Liver (tissue), 9 donors: ENCODE data around the gene FOXK1. TPM values are rescaled to one million over a fixed set of nuclear protein-coding genes. Genes with fewer than 3 reads are reported as not detected.

ENCODE experiments used
- DNase-seq: peaks from one replicate; pipeline ENCODE4 v3.0.0-alpha.2; 2017; ENCODE audit warnings: low spot score
- H3K27ac ChIP-seq, 2 donors: one replicate each; pipeline ENCODE4 v1.7.0; 2013; ENCODE audit warnings: inconsistent platforms in 2 of 2, low read length in 2 of 2, control low read depth in 1 of 2, low read depth in 1 of 2, mild to moderate bottlenecking in 1 of 2
- H3K27me3 ChIP-seq, 4 donors: one replicate each; pipeline versions ENCODE4 v1.6.1 to v1.7.0; 2013; ENCODE audit warnings: low read length in 3 of 4, inconsistent platforms in 1 of 4, mild to moderate bottlenecking in 1 of 4, moderate library complexity in 1 of 4; ENCODE audit not compliant: control insufficient read depth in 4 of 4, insufficient read depth in 4 of 4
- H3K36me3 ChIP-seq, 4 donors: one replicate each; pipeline versions ENCODE4 v1.6.1 to v1.7.0; 2013; ENCODE audit warnings: low read length in 3 of 4, mild to moderate bottlenecking in 3 of 4, low read depth in 1 of 4, moderate library complexity in 1 of 4; ENCODE audit not compliant: control insufficient read depth in 4 of 4, insufficient read depth in 3 of 4
- H3K4me1 ChIP-seq, 4 donors: one replicate each; pipeline versions ENCODE4 v1.6.1 to v1.7.0; 2013; ENCODE audit warnings: low read length in 3 of 4, mild to moderate bottlenecking in 3 of 4, moderate library complexity in 1 of 4; ENCODE audit not compliant: control insufficient read depth in 4 of 4, insufficient read depth in 4 of 4
- H3K4me3 ChIP-seq, 3 donors: one replicate each; pipeline versions ENCODE4 v1.6.1 to v1.7.0; 2013; ENCODE audit warnings: low read length in 3 of 3, control low read depth in 1 of 3, low read depth in 1 of 3, mild to moderate bottlenecking in 1 of 3
- H3K9ac ChIP-seq, 2 donors: one replicate each; pipeline ENCODE4 v1.7.0; 2013; ENCODE audit warnings: low read length in 2 of 2, mild to moderate bottlenecking in 2 of 2, moderate library complexity in 2 of 2, control low read depth in 1 of 2, low read depth in 1 of 2
- H3K9me3 ChIP-seq, 4 donors: one replicate each; pipeline versions ENCODE4 v1.6.1 to v1.7.0; 2013; ENCODE audit warnings: low read length in 3 of 4; ENCODE audit not compliant: control insufficient read depth in 4 of 4
- EGR1 ChIP-seq, 2 donors: IDR thresholded peaks; 2 replicates each; pipeline ENCODE4 v1.6.1; 2016 to 2018; ENCODE audit warnings: antibody characterized with exemption in 2 of 2, low read depth in 2 of 2
- FOXA1 ChIP-seq: IDR thresholded peaks from 2 replicates; pipeline ENCODE4 v1.6.1; 2016; ENCODE audit warnings: antibody characterized with exemption
- FOXA2 ChIP-seq: IDR thresholded peaks from 2 replicates; pipeline ENCODE4 v1.6.1; 2016; ENCODE audit warnings: antibody characterized with exemption
- GABPA ChIP-seq, 2 donors: IDR thresholded peaks in 1 of 2; conservative IDR thresholded peaks in 1 of 2; 2 replicates each; pipeline ENCODE4 v1.6.1; 2016; ENCODE audit warnings: antibody characterized with exemption in 2 of 2, mild to moderate bottlenecking in 1 of 2, moderate library complexity in 1 of 2
- HNF4A ChIP-seq, 2 donors: conservative IDR thresholded peaks; 2 replicates each; pipeline ENCODE4 v1.6.1; 2016; ENCODE audit warnings: antibody characterized with exemption in 2 of 2, mild to moderate bottlenecking in 2 of 2
- HNF4G ChIP-seq: IDR thresholded peaks from 2 replicates; pipeline ENCODE4 v1.6.1; 2016; ENCODE audit warnings: antibody characterized with exemption
- JUND ChIP-seq, 2 donors: IDR thresholded peaks; 2 replicates each; pipeline ENCODE4 v1.6.1; 2016; ENCODE audit warnings: antibody characterized with exemption in 2 of 2
- NR2F2 ChIP-seq: IDR thresholded peaks from 2 replicates; pipeline ENCODE4 v1.6.1; 2016; ENCODE audit warnings: antibody characterized with exemption
- RAD21 ChIP-seq, 2 donors: IDR thresholded peaks; 2 replicates each; pipeline ENCODE4 v1.6.1; 2016; ENCODE audit warnings: antibody characterized with exemption in 2 of 2, mild to moderate bottlenecking in 2 of 2
- RXRA ChIP-seq, 2 donors: IDR thresholded peaks; 2 replicates each; pipeline ENCODE4 v1.6.1; 2017 to 2018; ENCODE audit warnings: antibody characterized with exemption in 2 of 2, mild to moderate bottlenecking in 1 of 2
- SP1 ChIP-seq: IDR thresholded peaks from 2 replicates; pipeline ENCODE4 v1.6.1; 2018; ENCODE audit warnings: antibody characterized with exemption, mild to moderate bottlenecking
- TAF1 ChIP-seq: conservative IDR thresholded peaks from 2 replicates; pipeline ENCODE4 v1.6.1; 2016; ENCODE audit warnings: antibody characterized with exemption, mild to moderate bottlenecking
- YY1 ChIP-seq: IDR thresholded peaks from 2 replicates; pipeline ENCODE4 v1.6.1; 2016; ENCODE audit warnings: antibody characterized with exemption, mild to moderate bottlenecking
- WGBS: extraction: QIAGEN DNeasy Blood & Tissue Kit; methylation state at CpG from one replicate; pipeline ENCODE4 v1.1.7; 2013; 5-methylcytosine and 5-hydroxymethylcytosine counted together
- polyA plus RNA-seq, 2 donors: library from polyadenylated mRNA; stranded (reverse) in 1 of 2; unstranded in 1 of 2; fragments of 200-250 nt in 1 of 2; fragments of >200 nt in 1 of 2; fragmentation: Nextera tagmentation in 1 of 2; extraction: Ambion mirVana in 1 of 2; gene quantifications; one replicate each; pipeline versions ENCODE4 v1.2.1 to v1.2.3, GENCODE V29; 2013 to 2015
- total RNA-seq, 2 donors: library from RNA; depleted of rRNA; stranded (reverse); fragments of >200 nt; gene quantifications; one replicate each; pipeline ENCODE4 v1.2.3, GENCODE V29; 2014
- TF ChIP-seq, protein P1 (sequence below): IDR thresholded peaks from 2 replicates; pipeline ENCODE4 v1.6.1; 2016; ENCODE audit warnings: antibody characterized with exemption
- TF ChIP-seq, protein P2 (sequence below): IDR thresholded peaks from 2 replicates; pipeline ENCODE4 v1.6.1; 2016; ENCODE audit warnings: antibody characterized with exemption
- TF ChIP-seq, protein P3 (sequence below): IDR thresholded peaks from 2 replicates; pipeline ENCODE4 v1.6.1; 2016; ENCODE audit warnings: antibody characterized with exemption, mild to moderate bottlenecking
- TF ChIP-seq, protein P4 (sequence below): fragments of 150-350 bp; IDR thresholded peaks from 2 replicates; pipeline ENCODE4 v1.5.1; 2017; ENCODE audit warnings: improper control_type of control experiment, low read depth, low read length; ENCODE audit not compliant: missing input control
- TF ChIP-seq, protein P5 (sequence below): IDR thresholded peaks from 2 replicates; pipeline ENCODE4 v1.6.1; 2016; ENCODE audit warnings: antibody characterized with exemption
- donor health status: healthy.
- donor health status: healthy.
- donor health status: healthy.
- donor health status: healthy.
- donor health status: healthy.

The FOXK1 gene
- total and polyA plus RNA-seq, 4 donors = 1.2 to 8.5 (median 4.4) TPM

DNA sequence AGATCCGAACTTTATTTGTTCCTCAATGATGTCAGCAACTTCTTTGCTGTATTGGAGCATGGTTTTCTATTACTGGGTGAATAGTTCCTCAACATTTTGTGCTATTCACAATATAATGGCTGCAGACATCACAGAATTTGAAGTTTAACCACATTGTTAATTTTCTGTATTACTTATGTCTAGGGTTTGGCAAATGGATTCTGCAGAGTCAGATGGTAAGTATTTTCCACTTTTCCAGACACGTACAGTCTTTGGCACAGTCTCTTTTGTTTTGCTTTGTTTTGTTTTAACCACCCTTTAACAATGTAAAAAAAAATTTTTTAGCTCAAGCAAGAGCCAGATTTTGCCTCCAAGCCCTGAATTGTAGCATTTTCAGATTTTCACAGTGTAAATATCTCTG is 36.8 kb upstream of the FOXK1 start:
- H3K27ac ChIP-seq = no peak overlapping the region
- no peak overlapping the region for H3K9ac ChIP-seq
- no peaks in the 10 kb centered on the region for H3K27me3 ChIP-seq
- WGBS = 82% methylated on average over 2 of the region's 2 CpGs
- H3K9me3 ChIP-seq = peaks cover 0 to 2% (median 0%) of the 10 kb centered on the region in 4 donors
- H3K4me1 ChIP-seq = peaks cover 0 to 10% (median 2%) of the 10 kb centered on the region in 4 donors
- H3K4me3 ChIP-seq = no peak overlapping the region
- TF ChIP-seq, protein P1, sequence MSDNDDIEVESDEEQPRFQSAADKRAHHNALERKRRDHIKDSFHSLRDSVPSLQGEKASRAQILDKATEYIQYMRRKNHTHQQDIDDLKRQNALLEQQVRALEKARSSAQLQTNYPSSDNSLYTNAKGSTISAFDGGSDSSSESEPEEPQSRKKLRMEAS = no peak
- TF ChIP-seq, protein P2, sequence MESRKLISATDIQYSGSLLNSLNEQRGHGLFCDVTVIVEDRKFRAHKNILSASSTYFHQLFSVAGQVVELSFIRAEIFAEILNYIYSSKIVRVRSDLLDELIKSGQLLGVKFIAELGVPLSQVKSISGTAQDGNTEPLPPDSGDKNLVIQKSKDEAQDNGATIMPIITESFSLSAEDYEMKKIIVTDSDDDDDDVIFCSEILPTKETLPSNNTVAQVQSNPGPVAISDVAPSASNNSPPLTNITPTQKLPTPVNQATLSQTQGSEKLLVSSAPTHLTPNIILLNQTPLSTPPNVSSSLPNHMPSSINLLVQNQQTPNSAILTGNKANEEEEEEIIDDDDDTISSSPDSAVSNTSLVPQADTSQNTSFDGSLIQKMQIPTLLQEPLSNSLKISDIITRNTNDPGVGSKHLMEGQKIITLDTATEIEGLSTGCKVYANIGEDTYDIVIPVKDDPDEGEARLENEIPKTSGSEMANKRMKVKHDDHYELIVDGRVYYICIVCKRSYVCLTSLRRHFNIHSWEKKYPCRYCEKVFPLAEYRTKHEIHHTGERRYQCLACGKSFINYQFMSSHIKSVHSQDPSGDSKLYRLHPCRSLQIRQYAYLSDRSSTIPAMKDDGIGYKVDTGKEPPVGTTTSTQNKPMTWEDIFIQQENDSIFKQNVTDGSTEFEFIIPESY = no peak
- TF ChIP-seq RXRA (IDR thresholded peaks at IDR 0.05) (no peak), TAF1 (no peak), NR2F2 (no peak), FOXA2 (no peak), SP1 (no peak), GABPA (IDR thresholded peaks at IDR 0.05 in 1 of 2, conservative IDR thresholded peaks at IDR 0.05 in 1 of 2) (no peak), FOXA1 (no peak), YY1 (no peak), JUND (IDR thresholded peaks at IDR 0.05) (no peak), EGR1 (IDR thresholded peaks at IDR 0.05; ENCODE audit: low read depth in 2 of 2) (no peak), HNF4A (conservative IDR thresholded peaks at IDR 0.05) (no peak), HNF4G (no peak), RAD21 (IDR thresholded peaks at IDR 0.05) (no peak)
- TF ChIP-seq, protein P3, sequence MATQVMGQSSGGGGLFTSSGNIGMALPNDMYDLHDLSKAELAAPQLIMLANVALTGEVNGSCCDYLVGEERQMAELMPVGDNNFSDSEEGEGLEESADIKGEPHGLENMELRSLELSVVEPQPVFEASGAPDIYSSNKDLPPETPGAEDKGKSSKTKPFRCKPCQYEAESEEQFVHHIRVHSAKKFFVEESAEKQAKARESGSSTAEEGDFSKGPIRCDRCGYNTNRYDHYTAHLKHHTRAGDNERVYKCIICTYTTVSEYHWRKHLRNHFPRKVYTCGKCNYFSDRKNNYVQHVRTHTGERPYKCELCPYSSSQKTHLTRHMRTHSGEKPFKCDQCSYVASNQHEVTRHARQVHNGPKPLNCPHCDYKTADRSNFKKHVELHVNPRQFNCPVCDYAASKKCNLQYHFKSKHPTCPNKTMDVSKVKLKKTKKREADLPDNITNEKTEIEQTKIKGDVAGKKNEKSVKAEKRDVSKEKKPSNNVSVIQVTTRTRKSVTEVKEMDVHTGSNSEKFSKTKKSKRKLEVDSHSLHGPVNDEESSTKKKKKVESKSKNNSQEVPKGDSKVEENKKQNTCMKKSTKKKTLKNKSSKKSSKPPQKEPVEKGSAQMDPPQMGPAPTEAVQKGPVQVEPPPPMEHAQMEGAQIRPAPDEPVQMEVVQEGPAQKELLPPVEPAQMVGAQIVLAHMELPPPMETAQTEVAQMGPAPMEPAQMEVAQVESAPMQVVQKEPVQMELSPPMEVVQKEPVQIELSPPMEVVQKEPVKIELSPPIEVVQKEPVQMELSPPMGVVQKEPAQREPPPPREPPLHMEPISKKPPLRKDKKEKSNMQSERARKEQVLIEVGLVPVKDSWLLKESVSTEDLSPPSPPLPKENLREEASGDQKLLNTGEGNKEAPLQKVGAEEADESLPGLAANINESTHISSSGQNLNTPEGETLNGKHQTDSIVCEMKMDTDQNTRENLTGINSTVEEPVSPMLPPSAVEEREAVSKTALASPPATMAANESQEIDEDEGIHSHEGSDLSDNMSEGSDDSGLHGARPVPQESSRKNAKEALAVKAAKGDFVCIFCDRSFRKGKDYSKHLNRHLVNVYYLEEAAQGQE = no peak
- TF ChIP-seq, protein P4, sequence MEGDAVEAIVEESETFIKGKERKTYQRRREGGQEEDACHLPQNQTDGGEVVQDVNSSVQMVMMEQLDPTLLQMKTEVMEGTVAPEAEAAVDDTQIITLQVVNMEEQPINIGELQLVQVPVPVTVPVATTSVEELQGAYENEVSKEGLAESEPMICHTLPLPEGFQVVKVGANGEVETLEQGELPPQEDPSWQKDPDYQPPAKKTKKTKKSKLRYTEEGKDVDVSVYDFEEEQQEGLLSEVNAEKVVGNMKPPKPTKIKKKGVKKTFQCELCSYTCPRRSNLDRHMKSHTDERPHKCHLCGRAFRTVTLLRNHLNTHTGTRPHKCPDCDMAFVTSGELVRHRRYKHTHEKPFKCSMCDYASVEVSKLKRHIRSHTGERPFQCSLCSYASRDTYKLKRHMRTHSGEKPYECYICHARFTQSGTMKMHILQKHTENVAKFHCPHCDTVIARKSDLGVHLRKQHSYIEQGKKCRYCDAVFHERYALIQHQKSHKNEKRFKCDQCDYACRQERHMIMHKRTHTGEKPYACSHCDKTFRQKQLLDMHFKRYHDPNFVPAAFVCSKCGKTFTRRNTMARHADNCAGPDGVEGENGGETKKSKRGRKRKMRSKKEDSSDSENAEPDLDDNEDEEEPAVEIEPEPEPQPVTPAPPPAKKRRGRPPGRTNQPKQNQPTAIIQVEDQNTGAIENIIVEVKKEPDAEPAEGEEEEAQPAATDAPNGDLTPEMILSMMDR = no peak
- TF ChIP-seq, protein P5, sequence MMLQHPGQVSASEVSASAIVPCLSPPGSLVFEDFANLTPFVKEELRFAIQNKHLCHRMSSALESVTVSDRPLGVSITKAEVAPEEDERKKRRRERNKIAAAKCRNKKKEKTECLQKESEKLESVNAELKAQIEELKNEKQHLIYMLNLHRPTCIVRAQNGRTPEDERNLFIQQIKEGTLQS = no peak
- DNase-seq = no peak
- H3K36me3 ChIP-seq = no peaks in the 10 kb centered on the region
